MM.1S (cell line): ENCODE results near the gene KDM6A.

Source experiments
- CTCF ChIP-seq: fragments of 300-600 bp; sonication (generic); IDR thresholded peaks from 2 replicates; pipeline ENCODE4 v1.5.1; 2016; ENCODE audit warnings: antibody characterized with exemption, low read length, mixed read lengths
- EZH2 ChIP-seq: fragments of 300-600 bp; sonication (generic); optimal IDR thresholded peaks from 2 replicates; pipeline ENCODE3; 2017; ENCODE audit warnings: low read depth, mild to moderate bottlenecking, antibody characterized with exemption, low read length, mixed read lengths

GRCh38 chrX:45063319-45064095, 190.5 kb downstream of the KDM6A start:
- TF ChIP-seq EZH2 (no peak), CTCF (no peak)
